DMS 273 treated with DMSO at 0.1 percent for 48 hours (cell line): ENCODE data around the gene RNF41.
A peak's percentile ranks its signal among the peaks of the same experiment; 100 is the strongest.
"Not testable (repeated sequence)": the region's sequence is repeated elsewhere in the genome, so short reads cannot be mapped to it uniquely, and the experiment has no call there.

ENCODE experiments used
- DNase-seq: peaks from one replicate; lab custom pipeline; 2025; lab: John Stamatoyannopoulos, UW

The RNF41 gene

GRCh38 chr12:56165369-56165768 lies 56.4 kb downstream of the RNF41 start:
- no peak for DNase-seq

- DNase-seq = no peak
Observed at GRCh38 chr12:56164345-56164729, 57.4 kb downstream of the RNF41 start.

GRCh38 chr12:56163533-56164344 lies 58.0 kb downstream of the RNF41 start:
- no peak for DNase-seq

GRCh38 chr12:56162468-56163290 lies 59.0 kb downstream of the RNF41 start:
- DNase-seq = no peak

GRCh38 chr12:56161690-56162351 lies 59.9 kb downstream of the RNF41 start:
- DNase-seq = no peak

- no peak for DNase-seq
Observed at GRCh38 chr12:56160894-56161689, 60.6 kb downstream of the RNF41 start.

GRCh38 chr12:56160193-56160763 lies 61.4 kb downstream of the RNF41 start:
- DNase-seq = no peak

GRCh38 chr12:56159482-56160192 lies 62.1 kb downstream of the RNF41 start:
- DNase-seq = no peak

- DNase-seq = peak; percentile 45
Observed at GRCh38 chr12:56158926-56159461, 62.7 kb downstream of the RNF41 start.

- peak; percentile 88 for DNase-seq
Observed at GRCh38 chr12:56158029-56158925, 63.4 kb downstream of the RNF41 start, which contains the start of gene MYL6. TSS of gene MYL6 (plus strand) at chr12:56158359. CDS start at chr12:56158402, 43 bp downstream.

GRCh38 chr12:56157201-56158028 lies 64.3 kb downstream of the RNF41 start:
- peak; percentile 49 for DNase-seq

- not testable (repeated sequence) for DNase-seq
Observed at GRCh38 chr12:56156464-56157200, 65.1 kb downstream of the RNF41 start.

GRCh38 chr12:56155256-56155845 lies 66.4 kb downstream of the RNF41 start:
- no peak for DNase-seq

- no peak for DNase-seq
Observed at GRCh38 chr12:56154818-56155217, 66.9 kb downstream of the RNF41 start.

- no peak for DNase-seq
Observed at GRCh38 chr12:56154246-56154771, 67.4 kb downstream of the RNF41 start.

- DNase-seq = no peak
Observed at GRCh38 chr12:56153678-56154065, 68.0 kb downstream of the RNF41 start.
